K562 (cell line): ENCODE data around the gene PLS1. TPM values are rescaled to one million over a fixed set of nuclear protein-coding genes. Genes with fewer than 3 reads are reported as not detected.
A peak's percentile ranks its signal among the peaks of the same experiment; 100 is the strongest.

Experiments
- BACH1 ChIP-seq: fragments of 200-800 bp; sonication (Bioruptor generic); IDR thresholded peaks from 2 replicates; pipeline ENCODE4 v1.6.1; 2016; ENCODE audit warnings: missing genetic modification characterization, missing compliant biosample characterization
- LEF1 ChIP-seq: fragments of 450-650 bp; IDR thresholded peaks from 2 replicates; pipeline ENCODE4 v1.6.1; 2016; ENCODE audit warnings: mild to moderate bottlenecking
- MCM2 ChIP-seq: fragments of 450-650 bp; IDR thresholded peaks from 2 replicates; pipeline ENCODE4 v1.6.1; 2017; ENCODE audit warnings: low read depth, mild to moderate bottlenecking
- NFATC3 ChIP-seq: fragments of 450-650 bp; IDR thresholded peaks from 2 replicates; pipeline ENCODE4 v1.6.1; 2017; ENCODE audit warnings: mild to moderate bottlenecking
- NONO ChIP-seq, 2 experiments: fragments of 200-400 bp in 1 of 2; fragments of 450-650 bp in 1 of 2; formaldehyde crosslinking in 1 of 2; IDR thresholded peaks; 2 replicates each; pipeline ENCODE4 v1.6.1; 2017; ENCODE audit warnings: low read depth in 2 of 2, mild to moderate bottlenecking in 2 of 2, moderate library complexity in 2 of 2, low read length in 1 of 2
- RBM17 ChIP-seq: fragments of 200-400 bp; formaldehyde crosslinking; IDR thresholded peaks from 2 replicates; pipeline ENCODE4 v1.6.1; 2017; ENCODE audit warnings: low read depth, mild to moderate bottlenecking, low read length, borderline replicate concordance
- REST ChIP-seq, 2 experiments: fragments of 450-650 bp; formaldehyde crosslinking in 1 of 2; IDR thresholded peaks; 2 replicates each; pipeline versions ENCODE4 v1.4.0 to v1.6.1; 2014 to 2020; ENCODE audit warnings: mild to moderate bottlenecking in 2 of 2, borderline replicate concordance in 1 of 2, low read depth in 1 of 2
- ZBTB49 ChIP-seq: sonication (generic); formaldehyde crosslinking; IDR thresholded peaks from 2 replicates; pipeline ENCODE4 v1.8.0; 2022; ENCODE audit warnings: missing genetic modification reagents, mild to moderate bottlenecking, borderline replicate concordance
- ZNF143 ChIP-seq: sonication (generic); formaldehyde crosslinking; IDR thresholded peaks from 2 replicates; pipeline ENCODE4 v1.9.0; 2022; ENCODE audit warnings: mild to moderate bottlenecking, missing genetic modification reagents
- ZNF584 ChIP-seq: fragments of 200-800 bp; sonication (Bioruptor generic); IDR thresholded peaks from 2 replicates; pipeline ENCODE4 v1.6.1; 2016; ENCODE audit warnings: low read depth, mild to moderate bottlenecking, missing genetic modification characterization, missing compliant biosample characterization
- ZNF655 ChIP-seq: fragments of 250-450 bp; sonication (Bioruptor Pico); IDR thresholded peaks from 2 replicates; pipeline ENCODE4 v1.5.0; 2021
- ZNF696 ChIP-seq: fragments of 250-450 bp; sonication (Bioruptor Pico); conservative IDR thresholded peaks from 2 replicates; pipeline ENCODE4 v1.4.0; 2020; ENCODE audit warnings: mild to moderate bottlenecking, moderate library complexity
- ZNF785 ChIP-seq: fragments of 250-450 bp; sonication (Bioruptor Pico); IDR thresholded peaks from 2 replicates; pipeline ENCODE4 v1.4.0; 2020; ENCODE audit warnings: mild to moderate bottlenecking
- polyA plus RNA-seq, 8 experiments: library from polyadenylated mRNA; depleted of rRNA in 4 of 8; stranded (reverse) in 5 of 8; unstranded in 3 of 8; fragments of >200 nt; fragmentation: Nextera tagmentation in 2 of 8; fragmentation: Illumina TruSeq in 1 of 8; extraction: Ambion mirVana in 2 of 8; extraction: Trizol in 1 of 8; gene quantifications; 2 replicates each; pipeline versions ENCODE4 v1.2.1 to v1.2.3, GENCODE V29; 2011 to 2014; ENCODE audit warnings: inconsistent platforms in 1 of 8, missing spikeins in 1 of 8
- total RNA-seq, 7 experiments: library from RNA; depleted of rRNA in 6 of 7; stranded (reverse); fragments of >200 nt in 6 of 7; fragmentation: Illumina TruSeq in 2 of 7; extraction: Trizol in 2 of 7; gene quantifications; 2 replicates each; pipeline versions ENCODE4 v1.2.1 to v1.2.3, GENCODE V29; 2011 to 2021; ENCODE audit warnings: low replicate concordance in 1 of 7

PLS1 gene
- total and polyA plus RNA-seq, 9 of the 15 experiments (the other 6 are each of a cell fraction or from before 2014, with no cell fraction given): 6.1 to 21.3 (median 13.0) TPM

- TF ChIP-seq REST (IDR thresholded peaks at IDR 0.05; ENCODE audit: borderline replicate concordance) (peak; percentile 10; the same call in 1 of the 2 replicates), REST (CRISPR knock-in tag; IDR thresholded peaks at IDR 0.05; ENCODE audit: low read depth) (no peak), NFATC3 (no peak; the same call in 1 of the 2 replicates), ZNF696 (CRISPR knock-in tag) (no peak), ZNF655 (CRISPR knock-in tag) (no peak), LEF1 (peak; percentile 27; the same call in 1 of the 2 replicates), RBM17 (no peak), BACH1 (tag) (peak; percentile 24; the same call in 1 of the 2 replicates), MCM2 (no peak), NONO (IDR thresholded peaks at IDR 0.05; ENCODE audit: low read depth in 2 of 2, low read length in 1 of 2) (peak; percentile 28 to 54; a peak in 1 of 4 replicates), ZNF584 (no peak), ZNF785 (CRISPR knock-in tag) (no peak), ZNF143 (CRISPR knock-in tag) (no peak), ZBTB49 (CRISPR knock-in tag) (no peak)
Measured at GRCh38 chr3:142578329-142579223, 17.6 kb upstream of the PLS1 start, which contains the start of gene ATR (continued).
